Measurements from ENCODE around the gene C2CD2L.
"Not testable (repeated sequence)": the region's sequence is repeated elsewhere in the genome, so short reads cannot be mapped to it uniquely, and the experiment has no call there.

C2CD2L gene

GRCh38 chr11:119115484-119116234 lies 8.5 kb downstream of the C2CD2L start:
- no peak for DNase-seq (ENCODE audit: low spot score)

- DNase-seq (ENCODE audit: low spot score): no peak
Measured at GRCh38 chr11:119116235-119116594, 9.1 kb downstream of the C2CD2L start.

- DNase-seq (ENCODE audit: low spot score): no peak
Measured at GRCh38 chr11:119116601-119117000, 9.5 kb downstream of the C2CD2L start.

DNA sequence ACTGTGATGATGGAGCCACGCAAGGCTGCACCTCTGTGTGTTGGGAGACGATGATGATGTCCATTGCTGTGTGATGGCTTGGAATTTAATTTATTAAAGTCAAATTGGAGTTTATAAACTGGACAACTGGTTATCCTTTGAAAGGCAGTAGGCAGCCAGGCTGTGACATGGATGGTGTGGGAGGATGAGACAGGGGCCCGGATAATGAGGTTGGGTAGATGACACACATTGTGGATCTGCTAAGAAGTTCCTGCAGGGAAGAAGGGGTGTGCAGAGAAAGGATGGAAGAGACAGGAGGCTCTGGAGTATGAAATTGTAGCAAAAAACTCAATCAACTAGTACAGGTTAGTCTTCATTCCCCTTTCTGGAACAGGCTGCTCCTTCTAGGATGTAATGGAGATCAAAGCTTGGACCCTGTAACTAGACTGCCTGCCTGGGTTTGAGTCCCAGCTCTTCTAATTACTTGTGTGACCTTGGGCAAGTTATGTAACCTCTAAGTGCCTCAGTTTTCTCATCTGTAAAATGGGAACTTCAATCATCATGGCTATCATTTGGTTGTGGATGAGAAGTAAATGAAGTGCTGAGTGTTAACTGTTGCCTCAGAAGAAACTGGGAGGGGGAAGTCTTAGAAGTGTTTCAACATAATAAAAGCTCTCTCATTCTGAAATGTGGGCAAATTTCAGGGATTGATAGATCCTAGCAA lies 10.0 kb downstream of the C2CD2L start:
- no peak for DNase-seq (ENCODE audit: low spot score)

DNA sequence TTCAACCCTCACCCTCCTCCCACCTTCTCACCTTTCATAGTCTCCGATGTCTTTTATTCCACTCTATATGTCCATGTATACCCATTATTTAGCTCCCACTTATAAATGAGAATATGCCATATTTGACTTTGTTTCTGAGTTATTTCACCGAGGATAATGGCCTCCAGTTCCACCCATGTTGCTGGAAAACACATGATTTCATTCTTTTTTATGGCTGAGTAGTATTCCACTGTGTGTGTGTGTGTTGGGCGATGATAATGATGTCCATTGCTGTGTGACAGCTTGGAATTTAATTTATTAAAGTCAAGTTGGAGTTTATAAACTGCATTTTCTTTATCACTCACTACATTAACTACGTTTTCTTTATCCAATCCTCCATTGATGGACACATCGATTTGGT lies 11.1 kb downstream of the C2CD2L start:
- no peak for DNase-seq (ENCODE audit: low spot score)

- no peak for DNase-seq (ENCODE audit: low spot score)
Measured at GRCh38 chr11:119118946-119119345, 11.8 kb downstream of the C2CD2L start.

DNA sequence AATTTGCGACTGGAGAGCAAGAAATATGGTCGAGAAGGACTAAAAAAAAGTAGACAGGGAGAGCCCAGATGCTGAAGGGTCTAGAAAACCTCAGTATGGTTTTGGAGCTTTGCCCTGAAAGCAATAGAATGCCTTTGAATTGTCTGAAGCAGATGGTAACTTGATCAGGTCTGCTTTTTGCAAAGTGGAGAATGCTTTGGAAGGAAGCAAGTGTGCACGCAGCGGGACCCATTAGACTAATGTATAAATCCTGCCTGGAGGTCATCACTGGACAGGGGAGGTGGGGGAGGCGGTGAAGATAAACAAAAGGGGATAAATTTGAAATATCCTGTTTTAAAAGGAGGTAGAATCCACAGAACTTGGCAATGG lies 13.5 kb downstream of the C2CD2L start:
- no peak for DNase-seq (ENCODE audit: low spot score)

DNA sequence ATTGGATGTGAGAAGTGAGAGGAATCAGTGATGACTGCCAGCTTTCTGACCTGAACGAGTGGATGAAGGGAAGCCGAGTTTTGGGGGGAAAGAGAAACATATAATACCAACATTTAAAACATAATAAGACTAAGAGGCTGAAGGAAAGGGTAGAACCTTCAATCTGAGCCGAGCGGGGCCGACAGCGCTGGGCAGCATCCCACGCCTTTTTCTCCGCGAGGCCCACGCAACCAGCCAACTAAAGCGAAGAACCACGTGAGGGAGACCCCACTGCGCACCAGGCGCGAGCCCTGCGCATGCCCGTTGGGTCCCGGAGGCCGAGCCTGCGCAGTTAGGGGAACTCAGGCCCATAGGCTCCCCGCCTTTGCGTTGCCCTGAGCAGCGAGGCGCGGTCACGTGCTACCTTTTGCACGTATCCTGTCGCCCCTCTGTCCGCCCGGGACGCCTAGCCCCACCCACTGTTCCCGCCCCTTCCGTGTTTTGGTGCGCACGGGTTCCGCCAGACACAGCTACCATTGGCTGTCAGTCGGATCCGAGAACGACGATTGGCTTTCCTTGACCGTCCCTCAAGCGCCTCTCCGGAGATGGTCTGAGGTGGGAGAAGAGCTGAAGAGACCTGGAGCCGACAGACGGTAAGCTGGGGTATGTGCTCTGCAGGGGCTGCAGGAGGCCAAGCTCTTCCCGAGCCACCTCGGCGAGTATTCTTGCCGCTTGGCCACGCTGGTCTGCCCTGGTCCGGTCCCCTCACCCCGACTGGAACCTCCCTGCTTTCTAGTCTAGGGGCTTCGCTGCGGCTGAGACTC lies 14.1 kb downstream of the C2CD2L start, which contains the start of gene HINFP:
Gene HINFP (plus strand): TSS at position 573 of the 803 bp plus-strand sequence. CDS start 5,365 bp downstream, outside the sequence.
- peak; percentile 99 for DNase-seq (ENCODE audit: low spot score)

DNA sequence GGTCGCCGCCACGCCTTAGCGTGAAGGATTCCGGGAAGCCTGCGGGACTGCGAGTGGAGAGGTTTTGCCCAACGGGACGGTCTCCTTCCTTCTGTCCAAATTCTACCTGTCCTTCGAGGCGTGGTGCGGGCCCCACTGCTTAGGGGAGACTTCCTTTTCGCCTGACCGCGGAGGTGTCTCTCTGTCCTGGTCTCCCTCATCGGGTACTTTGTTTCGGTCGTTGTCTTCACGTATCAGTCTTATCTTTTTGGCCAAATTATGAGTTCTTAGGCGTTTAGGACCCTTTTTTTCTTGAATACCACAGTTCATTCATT lies 14.6 kb downstream of the C2CD2L start:
- no peak for DNase-seq (ENCODE audit: low spot score)

GRCh38 chr11:119125821-119126220 lies 18.7 kb downstream of the C2CD2L start:
- DNase-seq (ENCODE audit: low spot score): no peak

DNA sequence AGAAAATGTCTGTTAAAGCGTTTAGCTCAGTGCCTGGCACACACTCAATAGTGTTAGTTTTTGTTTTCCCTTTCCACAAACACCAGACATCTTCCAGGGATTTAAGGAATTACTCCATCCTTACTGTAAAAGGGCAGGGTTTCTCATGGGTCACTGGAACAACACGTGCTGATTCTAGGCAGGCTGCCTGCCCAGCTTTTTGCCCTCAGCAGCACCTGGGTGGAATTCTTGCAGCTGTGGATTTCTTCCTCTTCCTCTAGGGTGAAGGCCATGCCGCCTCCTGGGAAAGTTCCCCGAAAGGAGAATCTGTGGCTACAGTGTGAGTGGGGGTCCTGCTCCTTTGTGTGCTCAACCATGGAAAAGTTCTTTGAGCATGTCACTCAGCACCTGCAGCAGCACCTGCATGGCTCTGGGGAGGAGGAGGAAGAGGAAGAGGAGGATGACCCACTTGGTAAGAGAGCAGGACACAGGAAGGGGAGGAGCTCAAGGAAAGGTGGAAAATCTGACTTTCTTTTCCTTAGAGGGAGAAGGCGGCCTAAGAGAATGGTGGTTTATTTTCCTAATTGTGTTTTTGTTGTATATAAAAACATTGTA lies 19.6 kb downstream of the C2CD2L start:
- DNase-seq (ENCODE audit: low spot score): no peak

DNA sequence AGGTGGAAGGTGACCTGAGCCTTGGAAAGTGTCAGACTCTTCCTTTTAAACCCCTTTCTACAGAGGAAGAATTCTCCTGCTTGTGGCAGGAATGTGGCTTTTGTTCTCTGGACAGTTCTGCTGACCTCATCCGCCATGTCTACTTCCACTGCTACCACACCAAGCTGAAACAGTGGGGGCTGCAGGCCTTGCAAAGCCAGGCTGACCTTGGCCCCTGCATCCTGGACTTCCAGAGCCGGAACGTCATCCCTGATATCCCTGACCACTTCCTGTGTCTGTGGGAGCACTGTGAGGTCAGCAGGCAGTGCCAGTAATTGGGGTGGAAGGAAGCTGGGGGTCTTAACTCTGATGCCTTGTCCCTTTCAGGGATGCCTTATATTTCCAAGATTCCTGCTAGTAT lies 23.5 kb downstream of the C2CD2L start:
- DNase-seq (ENCODE audit: low spot score): no peak

GRCh38 chr11:119134389-119134978 lies 27.3 kb downstream of the C2CD2L start:
- DNase-seq (ENCODE audit: low spot score): no peak

GRCh38 chr11:119139276-119139675 lies 32.1 kb downstream of the C2CD2L start:
- not testable (repeated sequence) for DNase-seq (ENCODE audit: low spot score)

DNA sequence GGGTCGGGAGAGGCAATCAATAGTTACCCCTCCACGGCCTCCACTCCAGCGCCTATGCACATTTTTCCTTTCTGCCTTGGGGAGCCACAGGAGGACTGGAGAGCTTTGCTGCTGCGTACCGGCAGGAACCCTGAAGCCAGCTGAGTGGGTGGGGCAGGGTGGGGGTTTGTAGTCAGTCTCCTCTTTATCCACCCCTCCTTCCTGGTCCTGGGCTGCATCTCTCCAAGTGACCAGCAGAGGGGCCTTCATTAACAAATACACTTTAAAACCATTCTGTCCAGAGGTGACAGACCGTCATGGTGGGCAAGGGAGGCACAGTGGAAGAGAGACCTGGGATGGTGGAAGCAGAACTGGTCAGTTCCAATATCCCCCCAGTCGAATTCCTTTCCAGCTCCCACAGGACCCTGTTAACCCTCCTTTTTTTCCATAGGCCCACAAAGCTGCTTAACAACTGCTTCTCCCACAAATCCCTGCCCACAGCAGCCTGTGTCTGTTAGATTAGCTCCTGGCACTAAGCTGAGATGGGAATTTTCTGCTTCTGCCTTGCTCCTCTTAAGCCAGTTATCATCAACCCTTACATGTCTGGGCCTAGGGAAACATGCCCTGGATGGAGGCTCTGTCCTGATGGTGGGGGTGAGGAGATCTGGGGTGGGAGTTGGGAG lies 37.8 kb downstream of the C2CD2L start:
- DNase-seq (ENCODE audit: low spot score): peak; percentile 86

DNA sequence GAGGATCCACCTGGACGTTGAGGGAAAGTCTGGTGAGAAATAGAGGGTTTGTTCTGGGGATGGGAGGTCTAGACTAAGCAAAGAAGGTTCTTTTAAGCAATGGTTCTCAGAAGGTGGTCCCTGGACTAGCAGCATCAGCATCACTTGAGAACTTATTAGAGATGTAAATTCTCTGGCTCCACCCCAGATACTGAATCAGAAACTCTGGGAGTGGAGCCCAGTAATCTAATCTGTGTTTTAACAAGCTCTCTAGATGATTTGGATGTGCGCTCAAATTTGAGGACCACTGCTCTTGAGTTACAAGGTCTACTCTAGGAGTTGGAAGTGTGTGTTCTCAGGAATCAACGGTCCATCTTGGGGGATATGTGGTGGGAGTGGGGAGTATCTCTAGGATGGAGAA lies 38.4 kb downstream of the C2CD2L start:
- DNase-seq (ENCODE audit: low spot score): no peak

DNA sequence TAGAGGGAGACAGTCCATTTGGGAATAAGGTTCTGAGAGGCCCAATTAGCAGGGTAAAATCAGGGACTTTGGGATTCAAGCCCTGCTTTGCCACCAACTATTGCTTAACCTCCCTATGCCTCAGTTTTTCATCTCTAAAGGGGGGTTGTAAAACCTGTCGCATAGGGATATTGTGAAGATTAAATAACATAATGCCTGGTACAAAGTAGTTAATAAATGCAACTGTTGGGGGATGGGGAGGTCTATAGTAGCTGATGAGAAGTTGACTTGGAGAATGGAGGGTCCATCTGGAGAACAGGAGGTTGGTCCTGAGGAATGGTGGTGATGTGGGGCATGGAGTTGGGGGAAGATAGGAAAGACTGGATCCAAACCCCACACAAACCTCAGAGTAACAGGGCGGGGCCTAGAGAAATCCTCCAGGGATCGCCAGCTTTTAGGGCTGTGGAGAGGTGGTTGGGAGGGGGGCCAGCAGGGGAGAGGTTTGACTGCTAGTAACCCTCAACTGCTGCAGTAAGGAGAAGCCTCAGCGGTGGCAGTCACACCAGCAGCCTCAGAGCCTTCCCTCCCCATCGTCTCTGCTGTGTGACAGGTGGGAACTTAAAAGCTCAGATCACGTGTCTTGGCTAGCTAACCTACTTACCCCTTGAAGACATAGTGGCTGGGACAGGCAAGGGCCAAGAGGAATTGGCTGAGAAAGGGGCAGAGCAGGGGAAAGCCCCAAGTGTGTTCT lies 40.6 kb downstream of the C2CD2L start:
- DNase-seq (ENCODE audit: low spot score): no peak

- no peak for DNase-seq (ENCODE audit: low spot score)
Measured at GRCh38 chr11:119148720-119149017, 41.5 kb downstream of the C2CD2L start.

- no peak for DNase-seq (ENCODE audit: low spot score)
Measured at GRCh38 chr11:119149018-119149785, 42.1 kb downstream of the C2CD2L start, which contains the start of gene ABCG4. Gene ABCG4 (plus strand): TSS chr11:119149052. CDS start chr11:119149966, 914 bp downstream.

DNA sequence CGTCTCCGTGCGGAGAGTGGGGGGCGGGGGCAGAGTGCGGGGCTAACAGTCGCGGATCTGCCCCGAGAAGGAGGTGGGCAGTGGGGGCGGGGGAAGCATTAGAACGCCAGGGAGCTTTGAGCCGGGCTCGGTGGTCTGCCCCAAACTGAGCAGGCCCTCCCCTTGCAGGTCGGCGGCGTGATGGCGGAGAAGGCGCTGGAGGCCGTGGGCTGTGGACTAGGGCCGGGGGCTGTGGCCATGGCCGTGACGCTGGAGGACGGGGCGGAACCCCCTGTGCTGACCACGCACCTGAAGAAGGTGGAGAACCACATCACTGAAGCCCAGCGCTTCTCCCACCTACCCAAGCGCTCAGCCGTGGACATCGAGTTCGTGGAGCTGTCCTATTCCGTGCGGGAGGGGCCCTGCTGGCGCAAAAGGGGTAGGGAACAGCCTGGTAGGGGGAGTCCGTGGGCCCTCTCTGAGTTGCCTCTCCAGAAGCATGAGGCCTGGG lies 42.7 kb downstream of the C2CD2L start:
- no peak for DNase-seq (ENCODE audit: low spot score)

Measured in SW480 (cell line).